GM13977 (cell line): ENCODE results near the gene GTPBP1.

ENCODE experiments used
- DNase-seq: peaks from one replicate; pipeline ENCODE4 v3.0.0; 2012; ENCODE audit warnings: low spot score
- CTCF ChIP-seq: IDR thresholded peaks from 2 replicates; pipeline ENCODE4 v1.5.1; 2012; ENCODE audit warnings: mild to moderate bottlenecking, control low read depth; ENCODE audit not compliant: insufficient read depth; ENCODE audit errors: extremely low read depth, missing control alignments
- in situ Hi-C: fragments of 300-500 bp; cut with MboI; formaldehyde crosslinking; loops from one replicate; pipeline ENCODE4 v1.12.0; 2022; ENCODE audit warnings: low sequenced_read_pairs, low pct_unique_long_range_greater_than_20kb, mixed read lengths, inconsistent platforms; ENCODE audit not compliant: unreplicated experiment

The GTPBP1 gene

GRCh38 chr22:38709306-38709705 is 3.6 kb downstream of the GTPBP1 start:
- in situ Hi-C loops: no loop called here
- no peak for TF ChIP-seq CTCF
- DNase-seq: no peak

DNA sequence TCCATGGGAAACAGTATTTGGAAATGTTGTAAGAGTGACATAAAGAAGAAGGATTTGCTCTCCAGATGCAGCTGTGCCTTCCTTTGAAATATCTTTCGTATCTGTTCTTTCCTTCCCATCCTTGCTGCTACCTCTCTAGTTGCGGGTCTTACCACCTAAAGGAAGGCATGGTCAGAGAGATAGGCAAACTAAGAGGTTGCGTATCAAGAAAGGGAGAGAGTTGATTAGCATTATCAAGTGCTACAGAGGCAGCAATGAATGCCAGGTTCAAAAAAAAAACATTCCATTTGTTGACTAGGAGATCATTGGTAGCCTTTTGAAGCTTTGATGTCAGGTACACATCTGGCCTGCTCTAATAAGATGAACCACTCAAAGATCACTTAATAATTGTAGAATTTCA is 4.6 kb downstream of the GTPBP1 start:
- no peak for TF ChIP-seq CTCF
- DNase-seq: no peak
- in situ Hi-C loops: no loop called here

DNA sequence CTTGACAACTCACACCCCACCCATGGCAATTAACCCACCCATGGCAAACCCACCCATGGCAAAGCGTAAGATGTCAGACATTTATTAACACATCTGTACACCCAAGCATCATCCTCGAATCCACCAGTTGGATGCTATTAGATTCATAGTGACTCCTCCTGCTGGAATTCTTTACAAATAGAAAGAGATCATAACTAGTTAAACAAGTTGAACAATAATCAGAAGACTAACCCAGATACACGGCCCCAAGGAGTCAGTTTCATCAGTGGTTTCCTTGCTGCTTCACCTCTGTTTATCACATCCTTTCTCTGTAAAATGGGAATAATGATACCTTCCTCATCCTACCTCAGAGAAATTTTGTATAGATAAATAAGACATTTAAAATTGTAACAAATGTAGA is 5.1 kb downstream of the GTPBP1 start:
- no peak for TF ChIP-seq CTCF
- in situ Hi-C loops: no loop called here

GRCh38 chr22:38712486-38713207 is 6.9 kb downstream of the GTPBP1 start:
- no peak for TF ChIP-seq CTCF
- no peak for DNase-seq
- in situ Hi-C loops: no loop called here

More for the DNA sequence above, 5.1 kb downstream of the GTPBP1 start:
- no peak for DNase-seq

GRCh38 chr22:38713921-38714320 is 8.2 kb downstream of the GTPBP1 start:
- DNase-seq: no peak

GRCh38 chr22:38715176-38715764 is 9.5 kb downstream of the GTPBP1 start:
- in situ Hi-C loops: no loop called here
- DNase-seq: no peak
- no peak for TF ChIP-seq CTCF

More at GRCh38 chr22:38713921-38714320, 8.2 kb downstream of the GTPBP1 start:
- TF ChIP-seq CTCF: no peak
- in situ Hi-C loops: no loop called here
